Brain microvascular endothelial cell (primary cell): ENCODE results near the gene FAXC.
A peak's percentile ranks its signal among the peaks of the same experiment; 100 is the strongest.

Experiments
- DNase-seq: peaks from one replicate; pipeline ENCODE4 v3.0.0-alpha.2; 2020
- H3K27ac ChIP-seq: fragments of 250-450 bp; sonication (Bioruptor Pico); 2 replicates; pipeline ENCODE4 v1.5.1; 2020; ENCODE audit warnings: mild to moderate bottlenecking, moderate library complexity
- H3K27me3 ChIP-seq: fragments of 250-450 bp; sonication (Bioruptor Pico); replicated peaks from 2 replicates; pipeline ENCODE4 v1.5.1; 2020; ENCODE audit warnings: mild to moderate bottlenecking
- H3K36me3 ChIP-seq: fragments of 250-450 bp; sonication (Bioruptor Pico); replicated peaks from 2 replicates; pipeline ENCODE4 v1.5.1; 2020; ENCODE audit warnings: mild to moderate bottlenecking
- H3K4me3 ChIP-seq: 2 replicates; pipeline ENCODE4 v1.5.1; 2011; ENCODE audit warnings: low read depth, mild to moderate bottlenecking, control low read depth, low read length, moderate library complexity
- CTCF ChIP-seq: IDR thresholded peaks from 2 replicates; pipeline ENCODE4 v1.5.1; 2011; ENCODE audit warnings: low read depth, mild to moderate bottlenecking, moderate library complexity, low read length, control low read depth, inconsistent platforms; ENCODE audit errors: missing control alignments
- in situ Hi-C: cut with HindIII; loops from 2 replicates; pipeline ENCODE4 v1.10.0; 2017; ENCODE audit warnings: low sequenced_read_pairs, low pct_ligation_motif_present

FAXC gene

DNA sequence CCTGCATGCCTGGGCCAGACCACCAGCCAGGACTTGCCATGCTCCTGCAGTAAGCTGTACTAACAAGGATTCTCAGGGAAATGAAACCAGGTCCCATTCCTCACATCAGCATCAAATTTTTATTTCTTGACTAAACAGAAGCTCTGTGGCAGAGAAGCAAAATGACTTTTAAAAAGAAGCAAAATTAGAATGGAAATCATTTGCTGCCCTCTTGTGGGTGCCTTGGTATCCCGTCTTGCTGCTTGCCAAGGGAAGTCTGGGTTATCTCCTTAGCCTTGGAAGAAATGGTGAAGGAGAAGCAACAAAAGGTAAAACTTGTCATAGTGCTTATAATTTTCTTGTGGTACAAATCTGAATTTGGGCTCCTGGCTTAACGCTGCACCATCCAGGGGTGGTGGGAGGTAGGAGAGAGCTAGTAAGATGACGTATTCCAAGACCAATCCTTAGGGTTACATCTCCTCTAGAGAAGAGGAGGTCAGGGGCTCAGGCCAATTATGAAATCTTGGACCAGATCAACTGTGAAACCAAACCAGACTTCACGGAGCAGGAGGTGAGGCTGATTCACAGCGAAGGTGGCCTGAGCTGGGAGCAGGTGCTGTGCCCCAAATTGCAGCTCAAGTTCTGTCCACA lies 107.5 kb downstream of the FAXC start:
- no peak overlapping the region for H3K27ac ChIP-seq
- H3K27me3 ChIP-seq, result no peaks in the 10 kb centered on the region
- peak; percentile 72 for TF ChIP-seq CTCF
- no peaks in the 10 kb centered on the region for H3K36me3 ChIP-seq
- peak; percentile 46 for DNase-seq
- in situ Hi-C loops, result no loop called here
- no peak overlapping the region for H3K4me3 ChIP-seq

DNA sequence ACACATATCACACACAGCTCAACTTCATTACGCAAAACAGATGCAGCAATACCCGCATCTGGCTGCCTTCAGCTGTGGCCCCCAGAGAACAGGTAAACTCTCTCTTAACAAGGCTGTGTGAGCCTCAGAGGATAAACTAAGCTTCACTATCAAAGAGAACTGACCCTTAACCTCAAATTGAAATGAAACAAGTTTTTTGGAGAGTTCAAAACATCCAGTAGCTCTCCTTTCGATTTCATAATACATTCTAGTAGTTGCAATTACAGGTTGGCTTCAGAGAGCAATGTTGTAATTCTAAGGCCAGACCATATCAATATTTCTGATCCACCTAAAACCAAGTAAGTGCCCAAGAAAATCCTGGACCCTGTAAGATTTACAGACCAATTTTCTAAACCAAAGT lies 113.5 kb downstream of the FAXC start:
- Histone ChIP-seq H3K4me3 (no peak overlapping the region), H3K36me3 (no peaks in the 10 kb centered on the region), H3K27me3 (no peaks in the 10 kb centered on the region), H3K27ac (no peak overlapping the region)
- TF ChIP-seq CTCF, result no peak
- in situ Hi-C loops, result no loop called here
- no peak for DNase-seq

GRCh38 chr6:99233219-99233618 lies 116.3 kb downstream of the FAXC start:
- Histone ChIP-seq H3K4me3 (no peak overlapping the region), H3K36me3 (no peaks in the 10 kb centered on the region), H3K27ac (no peak overlapping the region), H3K27me3 (no peaks in the 10 kb centered on the region)
- no peak for DNase-seq
- in situ Hi-C loops, result no loop called here
- TF ChIP-seq CTCF, result no peak

GRCh38 chr6:99232056-99232455 lies 117.4 kb downstream of the FAXC start:
- in situ Hi-C loops, result no loop called here
- no peak for TF ChIP-seq CTCF

DNA sequence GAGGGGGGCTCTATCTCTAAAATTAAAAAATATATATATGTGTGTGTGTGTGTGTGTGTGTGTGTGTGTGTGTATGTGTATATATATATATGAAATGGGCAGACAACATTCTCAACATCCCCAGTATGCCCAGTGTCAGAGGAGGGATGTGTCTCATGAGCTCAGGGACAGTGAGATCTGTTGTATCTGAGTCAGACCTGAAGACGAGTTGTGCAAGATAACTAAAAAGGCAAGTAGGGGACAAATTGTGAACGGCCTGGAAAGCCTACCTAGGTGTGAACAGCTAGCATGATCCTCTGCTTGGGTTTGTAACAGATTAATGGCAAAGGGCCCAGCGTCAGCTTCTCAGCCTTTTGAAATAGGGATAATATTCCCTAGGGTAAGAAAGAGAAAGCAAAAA lies 124.3 kb downstream of the FAXC start:
- no peak overlapping the region for H3K27ac ChIP-seq
- H3K36me3 ChIP-seq, result no peaks in the 10 kb centered on the region
- no peak overlapping the region for H3K4me3 ChIP-seq
- in situ Hi-C loops, result no loop called here
- TF ChIP-seq CTCF, result no peak
- no peaks in the 10 kb centered on the region for H3K27me3 ChIP-seq
- no peak for DNase-seq

More at GRCh38 chr6:99232056-99232455, 117.4 kb downstream of the FAXC start:
- H3K27me3 ChIP-seq, result no peaks in the 10 kb centered on the region
- no peak overlapping the region for H3K27ac ChIP-seq
- H3K36me3 ChIP-seq, result no peaks in the 10 kb centered on the region
- H3K4me3 ChIP-seq, result no peak overlapping the region
- DNase-seq, result no peak
